Motor neuron (in vitro differentiated cells): ENCODE data around the gene SLC38A10. TPM values are rescaled to one million over a fixed set of nuclear protein-coding genes. Genes with fewer than 3 reads are reported as not detected.
A peak's percentile ranks its signal among the peaks of the same experiment; 100 is the strongest.

ENCODE experiments used
- ATAC-seq, 8 experiments: fragments of 200-7000 bp; cut with Tn5 transposase; replicated peaks in 6 of 8; 2 replicates each; pipeline ENCODE4 v1.8.0; 2021; ENCODE audit warnings: mild to moderate bottlenecking in 8 of 8, moderate library complexity in 8 of 8
- H3K27ac ChIP-seq, 2 donors: fragments of 250-450 bp; sonication (Bioruptor Pico); 2 replicates each; pipeline ENCODE4 v1.9.0; 2021; ENCODE audit warnings: antibody characterized with exemption in 2 of 2, mild to moderate bottlenecking in 2 of 2, moderate library complexity in 1 of 2
- H3K4me1 ChIP-seq, 2 donors: fragments of 250-450 bp; sonication (Bioruptor Pico); replicated peaks in 1 of 2; 2 replicates each; pipeline ENCODE4 v1.6.1; 2021; ENCODE audit warnings: antibody characterized with exemption in 2 of 2, mild to moderate bottlenecking in 2 of 2, moderate library complexity in 1 of 2
- H3K4me3 ChIP-seq, 5 donors: fragments of 250-450 bp; sonication (Bioruptor Pico); 2 replicates each; pipeline ENCODE4 v1.9.0; 2021; ENCODE audit warnings: antibody characterized with exemption in 5 of 5, mild to moderate bottlenecking in 5 of 5, moderate library complexity in 4 of 5
- WGBS, 10 experiments: fragments of 450-650 bp; shearing (Covaris generic); methylation state at CpG; one replicate each; pipeline ENCODE4 v1.0.0; 2022; 5-methylcytosine and 5-hydroxymethylcytosine counted together
- in situ Hi-C, 9 experiments: fragments of 400-800 bp; cut with MboI; loops; one replicate each; pipeline ENCODE4 v1.15.0; 2021; ENCODE audit warnings: low sequenced_read_pairs in 9 of 9, low pct_unique_long_range_greater_than_20kb in 2 of 9; ENCODE audit not compliant: unreplicated experiment in 9 of 9
- total RNA-seq, 8 experiments: library from RNA; unstranded; fragments of 300-600 nt; gene quantifications; 2 replicates each; pipeline versions ENCODE4 v1.2.3 to v1.2.4, GENCODE V29; 2022

SLC38A10 gene
- total RNA-seq, 8 experiments from 2014 or later: 29.0 to 57.1 (median 49.1) TPM

GRCh38 chr17:81295676-81296381 is 722 bp upstream of the SLC38A10 start:
- in situ Hi-C loops: loop anchor here in 3 of 9 experiments (25.0 kb wide), 1 partner anchor 191 kb away; no protein-coding TSS in a partner anchor
- peak in 7 of 8 experiments; percentile 2 to 18 (median 9) for ATAC-seq
- WGBS, 10 experiments: 13 to 100% (median 26%) methylated on average over 1 to 11 of the region's 22 CpGs
- peak overlapping the region; percentile 78 to 93 for H3K27ac ChIP-seq
- H3K4me1 ChIP-seq: peaks cover 6 to 9% of the 10 kb centered on the region in 2 donors
- peak overlapping the region; percentile 61 to 79 (median 76) for H3K4me3 ChIP-seq

GRCh38 chr17:81294512-81295030 is 536 bp downstream of the SLC38A10 start:
- peak in 7 of 8 experiments; percentile 2 to 29 (median 8) for ATAC-seq
- WGBS, 10 experiments: 0% methylated on average over 1 to 5 of the region's 48 CpGs; no CpG with 5 or more reads in 6 of the 10 experiments
- peak overlapping the region; percentile 61 to 79 (median 76) for H3K4me3 ChIP-seq
- in situ Hi-C loops: loop anchor here in 3 of 9 experiments (25.0 kb wide), 1 partner anchor 193 kb away; no protein-coding TSS in a partner anchor
- peaks cover 6 to 9% of the 10 kb centered on the region in 2 donors for H3K4me1 ChIP-seq
- peak overlapping the region; percentile 78 to 93 for H3K27ac ChIP-seq

- no peak for ATAC-seq
- Histone ChIP-seq H3K4me1 (peaks cover 6 to 9% of the 10 kb centered on the region in 2 donors), H3K27ac (no peak overlapping the region), H3K4me3 (no peak overlapping the region)
- WGBS, 10 experiments: 80 to 100% (median 90%) methylated on average over 1 to 8 of the region's 12 CpGs; no CpG with 5 or more reads in 6 of the 10 experiments
- in situ Hi-C loops: loop anchor here in 3 of 9 experiments (25.0 kb wide), 1 partner anchor 195 kb away; no protein-coding TSS in a partner anchor
These were observed 2.7 kb downstream of the SLC38A10 start for GRCh38 chr17:81292450-81292849.

GRCh38 chr17:81291662-81292061 is 3.4 kb downstream of the SLC38A10 start:
- 32 to 100% (median 53%) methylated on average over 1 to 13 of the region's 16 CpGs; no CpG with 5 or more reads in 4 of the 10 experiments for WGBS, 10 experiments

GRCh38 chr17:81290230-81290629 is 4.9 kb downstream of the SLC38A10 start:
- Histone ChIP-seq H3K27ac (no peak overlapping the region), H3K4me3 (no peak overlapping the region), H3K4me1 (peaks cover 10 to 13% of the 10 kb centered on the region in 2 donors)
- ATAC-seq: no peak
- 80 to 100% (median 93%) methylated on average over 1 to 5 of the region's 5 CpGs; no CpG with 5 or more reads in 1 of the 10 experiments for WGBS, 10 experiments
- in situ Hi-C loops: loop anchor here in 3 of 9 experiments (25.0 kb wide), 1 partner anchor 197 kb away; no protein-coding TSS in a partner anchor

More at GRCh38 chr17:81291662-81292061, 3.4 kb downstream of the SLC38A10 start:
- peaks cover 6 to 9% of the 10 kb centered on the region in 2 donors for H3K4me1 ChIP-seq
- H3K4me3 ChIP-seq: no peak overlapping the region
- H3K27ac ChIP-seq: no peak overlapping the region
- in situ Hi-C loops: loop anchor here in 3 of 9 experiments (25.0 kb wide), 1 partner anchor 196 kb away; no protein-coding TSS in a partner anchor
- peak in 6 of 8 experiments; percentile 19 to 58 (median 28) for ATAC-seq

- H3K4me3 ChIP-seq: no peak overlapping the region
- WGBS, 10 experiments: 67 to 100% (median 85%) methylated on average over 1 to 6 of the region's 21 CpGs; no CpG with 5 or more reads in 5 of the 10 experiments
- no peak for ATAC-seq
- peaks cover 16 to 19% of the 10 kb centered on the region in 2 donors for H3K4me1 ChIP-seq
- no peak overlapping the region for H3K27ac ChIP-seq
- in situ Hi-C loops: loop anchor here in 3 of 9 experiments (25.0 kb wide), 1 partner anchor 198 kb away; no protein-coding TSS in a partner anchor
These were observed 5.5 kb downstream of the SLC38A10 start for GRCh38 chr17:81289627-81290026.

GRCh38 chr17:81288715-81289114 is 6.4 kb downstream of the SLC38A10 start:
- H3K4me3 ChIP-seq: no peak overlapping the region
- no peak for ATAC-seq
- WGBS, 10 experiments: 90 to 100% (median 96%) methylated on average over 1 to 6 of the region's 8 CpGs; no CpG with 5 or more reads in 4 of the 10 experiments
- in situ Hi-C loops: loop anchor here in 3 of 9 experiments (25.0 kb wide), 1 partner anchor 199 kb away; no protein-coding TSS in a partner anchor
- H3K4me1 ChIP-seq: peaks cover 14 to 15% of the 10 kb centered on the region in 2 donors
- H3K27ac ChIP-seq: no peak overlapping the region

GRCh38 chr17:81287741-81288430 is 7.2 kb downstream of the SLC38A10 start:
- H3K4me3 ChIP-seq: no peak overlapping the region
- ATAC-seq: no peak
- in situ Hi-C loops: loop anchor here in 3 of 9 experiments (25.0 kb wide), 1 partner anchor 199 kb away; no protein-coding TSS in a partner anchor
- H3K27ac ChIP-seq: no peak overlapping the region
- 80 to 100% (median 96%) methylated on average over 1 to 6 of the region's 16 CpGs; no CpG with 5 or more reads in 1 of the 10 experiments for WGBS, 10 experiments
- peaks cover 14 to 15% of the 10 kb centered on the region in 2 donors for H3K4me1 ChIP-seq

- in situ Hi-C loops: loop anchor here in 3 of 9 experiments (25.0 kb wide), 1 partner anchor 200 kb away; no protein-coding TSS in a partner anchor
- no peak for ATAC-seq
- H3K27ac ChIP-seq: no peak overlapping the region
- 82 to 100% (median 96%) methylated on average over 3 to 11 of the region's 21 CpGs; no CpG with 5 or more reads in 3 of the 10 experiments for WGBS, 10 experiments
- H3K4me1 ChIP-seq: peaks cover 14 to 15% of the 10 kb centered on the region in 2 donors
- no peak overlapping the region for H3K4me3 ChIP-seq
These were observed 8.0 kb downstream of the SLC38A10 start for GRCh38 chr17:81287152-81287551.

- Histone ChIP-seq H3K4me3 (no peak overlapping the region), H3K27ac (no peak overlapping the region), H3K4me1 (peaks cover 14 to 15% of the 10 kb centered on the region in 2 donors)
- no peak for ATAC-seq
- in situ Hi-C loops: loop anchor here in 3 of 9 experiments (25.0 kb wide), 1 partner anchor 201 kb away; no protein-coding TSS in a partner anchor
- 80 to 100% (median 93%) methylated on average over 1 to 9 of the region's 23 CpGs; no CpG with 5 or more reads in 1 of the 10 experiments for WGBS, 10 experiments
These were observed 8.5 kb downstream of the SLC38A10 start for GRCh38 chr17:81286491-81287145.

- no peak for ATAC-seq
- peak overlapping the region in 1 of 2 donors; percentile 78 for H3K27ac ChIP-seq
- peak overlapping the region in 1 of 5 donors; percentile 20 for H3K4me3 ChIP-seq
- peaks cover 14 to 15% of the 10 kb centered on the region in 2 donors for H3K4me1 ChIP-seq
- in situ Hi-C loops: loop anchor here in 3 of 9 experiments (25.0 kb wide), 1 partner anchor 201 kb away; no protein-coding TSS in a partner anchor
- 50 to 100% (median 80%) methylated on average over 1 to 8 of the region's 12 CpGs; no CpG with 5 or more reads in 4 of the 10 experiments for WGBS, 10 experiments
These were observed 9.2 kb downstream of the SLC38A10 start for GRCh38 chr17:81285894-81286293.
